Neural cell (in vitro differentiated cells): ENCODE data around the gene NRIP3.

Experiments
- CTCF ChIP-seq: fragments of 450-650 bp; IDR thresholded peaks from 2 replicates; pipeline ENCODE4 v1.5.1; 2014; ENCODE audit warnings: antibody characterized with exemption, mild to moderate bottlenecking, moderate library complexity; ENCODE audit not compliant: poor library complexity, severe bottlenecking
- EZH2 ChIP-seq: fragments of 200-600, 300-800 bp; shearing (Covaris generic), sonication (generic); IDR thresholded peaks from 2 replicates; pipeline ENCODE4 v1.6.1; 2014; ENCODE audit warnings: antibody characterized with exemption, low read length, borderline replicate concordance, mild to moderate bottlenecking; ENCODE audit not compliant: insufficient read depth, poor library complexity, severe bottlenecking
- MXI1 ChIP-seq: fragments of 450-650 bp; conservative IDR thresholded peaks from 2 replicates; pipeline ENCODE4 v1.6.1; 2014; ENCODE audit warnings: antibody characterized with exemption, mild to moderate bottlenecking; ENCODE audit not compliant: poor library complexity, severe bottlenecking
- POLR2AphosphoS5 ChIP-seq: IDR thresholded peaks from 2 replicates; pipeline ENCODE4 v1.6.1; 2012
- TAF1 ChIP-seq: IDR thresholded peaks from 2 replicates; pipeline ENCODE4 v1.6.1; 2012; ENCODE audit warnings: low read depth

GRCh38 chr11:9005087-9005486 is 1.3 kb upstream of the NRIP3 start:
- TF ChIP-seq CTCF = no peak
- TF ChIP-seq TAF1 = no peak
- no peak for TF ChIP-seq EZH2
- TF ChIP-seq POLR2AphosphoS5 = no peak
- no peak for TF ChIP-seq MXI1
